ENCODE results near the gene PLAGL2. TPM values are rescaled to one million over a fixed set of nuclear protein-coding genes. Genes with fewer than 3 reads are reported as not detected.
A peak's percentile ranks its signal among the peaks of the same experiment; 100 is the strongest.

The PLAGL2 gene
- total and polyA plus RNA-seq, 2 of the 4 experiments (the other 2 are of a cell fraction), result 2.9 to 7.7 TPM

GRCh38 chr20:32209850-32210605 is 2.5 kb upstream of the PLAGL2 start:
- ChIA-PET POLR2A (ENCODE audit: unreplicated experiment) (no interaction called here), CTCF (no interaction called here)
- WGBS, 2 experiments (ENCODE audit: extremely low coverage in 2 of 2, insufficient read length in 1 of 2), result 82% methylated on average over 7 of the region's 9 CpGs; no CpG with 5 or more reads in 1 of the 2 experiments
- Histone ChIP-seq H3K27me3 (ENCODE audit: control insufficient read depth, insufficient read depth, low read length) (no peaks in the 10 kb centered on the region), H2BK15ac (ENCODE audit: low read depth, low read length) (no peak overlapping the region), H3K4ac (ENCODE audit: low read depth, low read length) (no peak overlapping the region; the same call in 1 of the 2 replicates), H4K8ac (ENCODE audit: low read depth in 2 of 2, low read length in 2 of 2) (no peak overlapping the region), H2BK20ac (ENCODE audit: low read depth, low read length) (no peak overlapping the region), H3K36me3 (ENCODE audit: control insufficient read depth, insufficient read depth, low read length) (peaks cover 17% of the 10 kb centered on the region), H3K79me1 (ENCODE audit: low read depth in 1 of 2, low read length in 2 of 2) (peaks cover 44 to 61% of the 10 kb centered on the region in 2 experiments), H3K9me1 (ENCODE audit: insufficient read depth, low read length) (peaks cover 11% of the 10 kb centered on the region; the same call in 1 of the 2 replicates), H3K14ac (replicated peaks; ENCODE audit: low read depth, low read length) (no peak overlapping the region), H3K23ac (ENCODE audit: low read depth, low read length) (peak overlapping the region; percentile 24), H3K56ac (ENCODE audit: extremely low read depth, insufficient read depth, low read length) (no peak overlapping the region), H3K27ac (ENCODE audit: insufficient read depth, low read length) (no peak overlapping the region), H2BK120ac (ENCODE audit: low read depth, low read length) (no peak overlapping the region), H2BK5ac (ENCODE audit: low read depth, low read length, poor library complexity, severe bottlenecking) (no peak overlapping the region), H4K5ac (ENCODE audit: low read depth, low read length) (no peak overlapping the region), H3K18ac (ENCODE audit: low read depth, low read length) (no peak overlapping the region), H2AFZ (replicated peaks; ENCODE audit: low read length, poor library complexity) (no peak overlapping the region), H3K4me1 (ENCODE audit: control insufficient read depth, insufficient read depth, low read length) (peaks cover 13% of the 10 kb centered on the region; the same call in 1 of the 2 replicates), H3K9ac (ENCODE audit: low read depth, low read length) (no peak overlapping the region), H3K4me2 (ENCODE audit: low read depth, low read length) (no peak overlapping the region), H3K4me3 (ENCODE audit: insufficient read depth, low read depth, low read length) (no peak overlapping the region), H3K9me3 (ENCODE audit: control insufficient read depth, insufficient read depth, low read length) (no peaks in the 10 kb centered on the region), H2AK5ac (ENCODE audit: low read depth, low read length) (no peak overlapping the region), H4K91ac (ENCODE audit: insufficient read depth, low read depth, low read length) (no peak overlapping the region), H4K20me1 (ENCODE audit: insufficient read depth, low read length) (peaks cover 15% of the 10 kb centered on the region), H2AK9ac (replicated peaks; ENCODE audit: low read depth, low read length, poor library complexity) (no peak overlapping the region)
- intact Hi-C loops (cut with micrococcal nuclease), result loop anchor here (5.0 kb wide), 1 partner anchor 388 kb away; no protein-coding TSS in a partner anchor
- in situ Hi-C loops (cut with MboI; ENCODE audit: low sequenced_read_pairs), result no loop called here
- no peak for ATAC-seq (ENCODE audit: low read depth)
- dilution Hi-C loops (cut with HindIII; ENCODE audit: low sequenced_read_pairs, unreplicated experiment), result no loop called here
- BruUV-seq (replicated peaks), result no TSS peak
- DNase-seq, result peak; percentile 40
- TF ChIP-seq CEBPB (IDR thresholded peaks at IDR 0.05; ENCODE audit: low read depth, low read length) (peak; percentile 26; the same call in 1 of the 2 replicates), USF2 (IDR thresholded peaks at IDR 0.05; ENCODE audit: low read depth, low read length) (no peak)

All from IMR-90 (cell line).